ENCODE data around the gene NCL. TPM values are rescaled to one million over a fixed set of nuclear protein-coding genes. Genes with fewer than 3 reads are reported as not detected.
A peak's percentile ranks its signal among the peaks of the same experiment; 100 is the strongest.

The NCL gene
- total RNA-seq, 1 experiment from 2014 or later: 200 TPM

GRCh38 chr2:231489990-231490389, 25.7 kb upstream of the NCL start:
- Histone ChIP-seq H3K79me2 (ENCODE audit: low read length) (no peaks in the 10 kb centered on the region), H3K27me3 (ENCODE audit: low read length) (no peaks in the 10 kb centered on the region), H3K9me2 (replicated peaks; ENCODE audit: insufficient read depth, low read length) (no peaks in the 10 kb centered on the region), H3K4me2 (ENCODE audit: low read depth, low read length, poor library complexity, severe bottlenecking) (no peak overlapping the region), H3K4me3 (ENCODE audit: low read length) (no peak overlapping the region), H3K27ac (ENCODE audit: low read length) (no peak overlapping the region), H3K4me1 (ENCODE audit: low read length) (no peaks in the 10 kb centered on the region), H3K9me3 (ENCODE audit: low read length) (no peaks in the 10 kb centered on the region), H3K9ac (ENCODE audit: low read length) (no peak overlapping the region), H2AFZ (ENCODE audit: low read length) (no peak overlapping the region), H4K20me1 (ENCODE audit: insufficient read depth, low read depth, low read length) (no peaks in the 10 kb centered on the region), H3K36me3 (ENCODE audit: insufficient read depth, low read length) (no peaks in the 10 kb centered on the region)
- DNase-seq: no peak

GRCh38 chr2:231488331-231488730, 24.0 kb upstream of the NCL start:
- Histone ChIP-seq H3K4me1 (ENCODE audit: low read length) (no peaks in the 10 kb centered on the region), H3K36me3 (ENCODE audit: insufficient read depth, low read length) (no peaks in the 10 kb centered on the region), H3K9ac (ENCODE audit: low read length) (no peak overlapping the region), H3K27ac (ENCODE audit: low read length) (no peak overlapping the region), H3K4me2 (ENCODE audit: low read depth, low read length, poor library complexity, severe bottlenecking) (no peak overlapping the region), H3K9me3 (ENCODE audit: low read length) (no peaks in the 10 kb centered on the region), H2AFZ (ENCODE audit: low read length) (no peak overlapping the region), H3K27me3 (ENCODE audit: low read length) (no peaks in the 10 kb centered on the region), H3K4me3 (ENCODE audit: low read length) (no peak overlapping the region), H3K79me2 (ENCODE audit: low read length) (no peaks in the 10 kb centered on the region), H4K20me1 (ENCODE audit: insufficient read depth, low read depth, low read length) (no peaks in the 10 kb centered on the region), H3K9me2 (replicated peaks; ENCODE audit: insufficient read depth, low read length) (no peaks in the 10 kb centered on the region)
- DNase-seq: no peak

GRCh38 chr2:231486851-231487596, 22.7 kb upstream of the NCL start:
- no peak overlapping the region for H2AFZ ChIP-seq (ENCODE audit: low read length)

GRCh38 chr2:231483398-231484329, 19.4 kb upstream of the NCL start:
- Histone ChIP-seq H3K4me3 (ENCODE audit: low read length) (no peak overlapping the region), H3K4me1 (ENCODE audit: low read length) (no peaks in the 10 kb centered on the region), H3K9me3 (ENCODE audit: low read length) (no peaks in the 10 kb centered on the region), H3K27ac (ENCODE audit: low read length) (no peak overlapping the region), H3K36me3 (ENCODE audit: insufficient read depth, low read length) (no peaks in the 10 kb centered on the region), H3K79me2 (ENCODE audit: low read length) (no peaks in the 10 kb centered on the region), H3K27me3 (ENCODE audit: low read length) (no peaks in the 10 kb centered on the region), H3K4me2 (ENCODE audit: low read depth, low read length, poor library complexity, severe bottlenecking) (no peak overlapping the region), H3K9ac (ENCODE audit: low read length) (no peak overlapping the region), H3K9me2 (replicated peaks; ENCODE audit: insufficient read depth, low read length) (no peaks in the 10 kb centered on the region), H2AFZ (ENCODE audit: low read length) (no peak overlapping the region), H4K20me1 (ENCODE audit: insufficient read depth, low read depth, low read length) (no peaks in the 10 kb centered on the region)
- no peak for DNase-seq

More at GRCh38 chr2:231486851-231487596, 22.7 kb upstream of the NCL start:
- Histone ChIP-seq H3K79me2 (ENCODE audit: low read length) (no peaks in the 10 kb centered on the region), H3K4me1 (ENCODE audit: low read length) (no peaks in the 10 kb centered on the region), H3K4me2 (ENCODE audit: low read depth, low read length, poor library complexity, severe bottlenecking) (no peak overlapping the region), H3K9me3 (ENCODE audit: low read length) (no peaks in the 10 kb centered on the region), H3K36me3 (ENCODE audit: insufficient read depth, low read length) (no peaks in the 10 kb centered on the region), H3K27ac (ENCODE audit: low read length) (no peak overlapping the region), H3K4me3 (ENCODE audit: low read length) (no peak overlapping the region), H4K20me1 (ENCODE audit: insufficient read depth, low read depth, low read length) (no peaks in the 10 kb centered on the region), H3K9ac (ENCODE audit: low read length) (no peak overlapping the region), H3K27me3 (ENCODE audit: low read length) (no peaks in the 10 kb centered on the region), H3K9me2 (replicated peaks; ENCODE audit: insufficient read depth, low read length) (no peaks in the 10 kb centered on the region)
- no peak for DNase-seq

- H3K4me1 ChIP-seq (ENCODE audit: low read length): no peaks in the 10 kb centered on the region
- no peaks in the 10 kb centered on the region for H3K9me3 ChIP-seq (ENCODE audit: low read length)
- H2AFZ ChIP-seq (ENCODE audit: low read length): no peak overlapping the region
- no peaks in the 10 kb centered on the region for H3K79me2 ChIP-seq (ENCODE audit: low read length)
- H3K4me2 ChIP-seq (ENCODE audit: low read depth, low read length, poor library complexity, severe bottlenecking): no peak overlapping the region
- H4K20me1 ChIP-seq (ENCODE audit: insufficient read depth, low read depth, low read length): no peaks in the 10 kb centered on the region
- no peaks in the 10 kb centered on the region for H3K9me2 ChIP-seq (replicated peaks; ENCODE audit: insufficient read depth, low read length)
- peak; percentile 57 for DNase-seq
- H3K27ac ChIP-seq (ENCODE audit: low read length): no peak overlapping the region
- no peak overlapping the region for H3K4me3 ChIP-seq (ENCODE audit: low read length)
- H3K9ac ChIP-seq (ENCODE audit: low read length): no peak overlapping the region
- H3K36me3 ChIP-seq (ENCODE audit: insufficient read depth, low read length): no peaks in the 10 kb centered on the region
- no peaks in the 10 kb centered on the region for H3K27me3 ChIP-seq (ENCODE audit: low read length)
Measured at GRCh38 chr2:231482806-231483391, 18.6 kb upstream of the NCL start.

GRCh38 chr2:231480781-231481180, 16.5 kb upstream of the NCL start:
- Histone ChIP-seq H3K27ac (ENCODE audit: low read length) (no peak overlapping the region), H3K27me3 (ENCODE audit: low read length) (no peaks in the 10 kb centered on the region), H3K4me2 (ENCODE audit: low read depth, low read length, poor library complexity, severe bottlenecking) (no peak overlapping the region), H3K4me1 (ENCODE audit: low read length) (no peaks in the 10 kb centered on the region), H3K36me3 (ENCODE audit: insufficient read depth, low read length) (no peaks in the 10 kb centered on the region), H3K79me2 (ENCODE audit: low read length) (no peaks in the 10 kb centered on the region), H2AFZ (ENCODE audit: low read length) (no peak overlapping the region), H3K9me2 (replicated peaks; ENCODE audit: insufficient read depth, low read length) (no peaks in the 10 kb centered on the region), H3K9me3 (ENCODE audit: low read length) (no peaks in the 10 kb centered on the region), H3K9ac (ENCODE audit: low read length) (no peak overlapping the region), H4K20me1 (ENCODE audit: insufficient read depth, low read depth, low read length) (no peaks in the 10 kb centered on the region), H3K4me3 (ENCODE audit: low read length) (no peak overlapping the region)
- no peak for DNase-seq

GRCh38 chr2:231479455-231479854, 15.2 kb upstream of the NCL start:
- H3K27ac ChIP-seq (ENCODE audit: low read length): no peak overlapping the region
- H3K36me3 ChIP-seq (ENCODE audit: insufficient read depth, low read length): no peaks in the 10 kb centered on the region
- H3K4me3 ChIP-seq (ENCODE audit: low read length): no peak overlapping the region
- H3K79me2 ChIP-seq (ENCODE audit: low read length): no peaks in the 10 kb centered on the region
- no peak overlapping the region for H3K4me2 ChIP-seq (ENCODE audit: low read depth, low read length, poor library complexity, severe bottlenecking)
- H3K9me3 ChIP-seq (ENCODE audit: low read length): no peaks in the 10 kb centered on the region
- DNase-seq: no peak
- H3K4me1 ChIP-seq (ENCODE audit: low read length): no peaks in the 10 kb centered on the region
- H3K9me2 ChIP-seq (replicated peaks; ENCODE audit: insufficient read depth, low read length): no peaks in the 10 kb centered on the region
- no peaks in the 10 kb centered on the region for H4K20me1 ChIP-seq (ENCODE audit: insufficient read depth, low read depth, low read length)
- no peak overlapping the region for H2AFZ ChIP-seq (ENCODE audit: low read length)
- no peaks in the 10 kb centered on the region for H3K27me3 ChIP-seq (ENCODE audit: low read length)
- no peak overlapping the region for H3K9ac ChIP-seq (ENCODE audit: low read length)

- no peak overlapping the region for H3K4me2 ChIP-seq (ENCODE audit: low read depth, low read length, poor library complexity, severe bottlenecking)
- H3K9me2 ChIP-seq (replicated peaks; ENCODE audit: insufficient read depth, low read length): no peaks in the 10 kb centered on the region
- H4K20me1 ChIP-seq (ENCODE audit: insufficient read depth, low read depth, low read length): no peaks in the 10 kb centered on the region
- no peak overlapping the region for H2AFZ ChIP-seq (ENCODE audit: low read length)
- H3K9me3 ChIP-seq (ENCODE audit: low read length): no peaks in the 10 kb centered on the region
- no peak overlapping the region for H3K4me3 ChIP-seq (ENCODE audit: low read length)
- DNase-seq: no peak
- H3K36me3 ChIP-seq (ENCODE audit: insufficient read depth, low read length): no peaks in the 10 kb centered on the region
- no peaks in the 10 kb centered on the region for H3K79me2 ChIP-seq (ENCODE audit: low read length)
- no peaks in the 10 kb centered on the region for H3K4me1 ChIP-seq (ENCODE audit: low read length)
- H3K27ac ChIP-seq (ENCODE audit: low read length): no peak overlapping the region
- no peak overlapping the region for H3K9ac ChIP-seq (ENCODE audit: low read length)
- H3K27me3 ChIP-seq (ENCODE audit: low read length): no peaks in the 10 kb centered on the region
Measured at GRCh38 chr2:231476920-231477319, 12.6 kb upstream of the NCL start.

Measured in Karpas-422 (cell line).